Psoas muscle (tissue), 8 donors: ENCODE measurements around the gene C19orf44. TPM values are rescaled to one million over a fixed set of nuclear protein-coding genes. Genes with fewer than 3 reads are reported as not detected.

ENCODE experiments used
- ATAC-seq, 4 donors: fragments of 200-7000 bp; cut with Tn5 transposase; one replicate each; pipeline ENCODE4 v1.9.1; 2020; ENCODE audit warnings: moderate library complexity in 3 of 4, mild to moderate bottlenecking in 2 of 4
- DNase-seq, 2 donors: peaks; one replicate each; pipeline ENCODE4 v3.0.0-alpha.2; 2020
- H3K27ac ChIP-seq: fragments of 200-600 bp; one replicate; pipeline ENCODE4 v1.8.0; 2022
- H3K27me3 ChIP-seq, 3 donors: fragments of 200-600 bp in 1 of 3; one replicate each; pipeline versions ENCODE4 v1.6.1 to v1.8.0; 2013 to 2022; ENCODE audit warnings: low read length in 2 of 3, mild to moderate bottlenecking in 2 of 3, moderate library complexity in 1 of 3; ENCODE audit not compliant: insufficient read depth in 3 of 3
- H3K36me3 ChIP-seq, 2 donors: fragments of 200-600 bp in 1 of 2; one replicate each; pipeline versions ENCODE4 v1.6.1 to v1.8.0; 2013 to 2022; ENCODE audit warnings: low read depth in 1 of 2, mild to moderate bottlenecking in 1 of 2, moderate library complexity in 1 of 2; ENCODE audit not compliant: insufficient read depth in 1 of 2
- H3K4me1 ChIP-seq: fragments of 200-600 bp; one replicate; pipeline ENCODE4 v1.8.0; 2022
- H3K4me3 ChIP-seq: fragments of 200-600 bp; one replicate; pipeline ENCODE4 v1.8.0; 2022; ENCODE audit warnings: mild to moderate bottlenecking
- H3K9me3 ChIP-seq: fragments of 200-600 bp; one replicate; pipeline ENCODE4 v1.8.0; 2022
- CTCF ChIP-seq: fragments of 200-600 bp; IDR thresholded peaks from one replicate; pipeline ENCODE4 v1.8.0; 2022; ENCODE audit warnings: antibody characterized with exemption
- WGBS, 3 donors: extraction: QIAGEN DNeasy Blood & Tissue Kit; methylation state at CpG; one replicate each; pipeline versions ENCODE4 v1.1.6 to v1.1.7; 2013; 5-methylcytosine and 5-hydroxymethylcytosine counted together
- intact Hi-C, 2 donors: fragments of 100-400 bp; cut with DNase I; formaldehyde crosslinking; loops; one replicate each; pipeline versions ENCODE4 v1.11.0 to v1.14.2; 2022
- polyA plus RNA-seq, 3 donors: library from polyadenylated mRNA; stranded (reverse); fragments of 200-250 nt; gene quantifications; one replicate each; pipeline ENCODE4 v1.2.3, GENCODE V29; 2013
- total RNA-seq, 4 donors: library from RNA; stranded (reverse); fragmentation: NEBNext Ultra II Directional in 2 of 4; extraction: Animal tissue kit (Norgen Biotek cat#: 25700) in 2 of 4; gene quantifications; one replicate each; pipeline versions ENCODE4 v1.2.1 to v1.2.4, GENCODE V29; 2021 to 2023
- donor health status: healthy with polysubstance abuse.
- donor health status: DM: no; HTN: no; CAD: no; lungs with moderate emphysema.
- donor health status: Bipolar disorder and iron deficiency.
- donor health status: healthy.
- donor health status: DM: yes; HTN: yes; CAD: no.
- donor health status: DM: no; HTN: no; CAD: no.
- donor health status: DM: no; HTN: no; CAD: no.
- donor health status: DM: yes; HTN: yes; CAD: no.

The C19orf44 gene
- total and polyA plus RNA-seq, 7 donors = 3.8 to 7.4 (median 5.7) TPM

GRCh38 chr19:16519230-16519687 lies 23.1 kb downstream of the C19orf44 start:
- 92% methylated on average over 24 of the region's 24 CpGs for WGBS, 3 donors
- intact Hi-C loops = no loop called here
- H3K36me3 ChIP-seq = peaks cover 13 to 97% of the 10 kb centered on the region in 2 donors

GRCh38 chr19:16520074-16520973 lies 24.1 kb downstream of the C19orf44 start:
- no peak for DNase-seq
- no peak overlapping the region for H3K4me3 ChIP-seq
- no peak for ATAC-seq
- H3K36me3 ChIP-seq = peaks cover 13 to 97% of the 10 kb centered on the region in 2 donors
- no peaks in the 10 kb centered on the region for H3K4me1 ChIP-seq
- intact Hi-C loops = no loop called here
- H3K27me3 ChIP-seq = no peaks in the 10 kb centered on the region
- WGBS, 3 donors = 89 to 91% (median 91%) methylated on average over 45 of the region's 45 CpGs
- no peak for TF ChIP-seq CTCF
- no peaks in the 10 kb centered on the region for H3K9me3 ChIP-seq
- no peak overlapping the region for H3K27ac ChIP-seq

More at GRCh38 chr19:16519230-16519687, 23.1 kb downstream of the C19orf44 start:
- Histone ChIP-seq H3K27ac (no peak overlapping the region), H3K4me3 (no peak overlapping the region), H3K9me3 (no peaks in the 10 kb centered on the region), H3K4me1 (no peaks in the 10 kb centered on the region), H3K27me3 (no peaks in the 10 kb centered on the region)
- DNase-seq = no peak
- no peak for TF ChIP-seq CTCF
- peak in 1 of 4 donors; percentile 6 for ATAC-seq

GRCh38 chr19:16520986-16521624 lies 24.9 kb downstream of the C19orf44 start:
- 85 to 86% (median 85%) methylated on average over 18 of the region's 18 CpGs for WGBS, 3 donors
- H3K4me1 ChIP-seq = no peaks in the 10 kb centered on the region
- no peaks in the 10 kb centered on the region for H3K27me3 ChIP-seq
- no peak for ATAC-seq
- no peak overlapping the region for H3K27ac ChIP-seq
- no peaks in the 10 kb centered on the region for H3K9me3 ChIP-seq
- no peak for DNase-seq
- no peak for TF ChIP-seq CTCF
- H3K4me3 ChIP-seq = no peak overlapping the region
- peaks cover 13 to 100% of the 10 kb centered on the region in 2 donors for H3K36me3 ChIP-seq
- intact Hi-C loops = no loop called here

GRCh38 chr19:16521715-16522289 lies 25.6 kb downstream of the C19orf44 start:
- no peak for ATAC-seq
- WGBS, 3 donors = 91 to 92% (median 92%) methylated on average over 9 to 10 of the region's 10 CpGs
- no peak for TF ChIP-seq CTCF
- H3K36me3 ChIP-seq = peaks cover 13 to 100% of the 10 kb centered on the region in 2 donors
- no peaks in the 10 kb centered on the region for H3K27me3 ChIP-seq
- DNase-seq = no peak
- H3K4me3 ChIP-seq = no peak overlapping the region
- intact Hi-C loops = no loop called here
- H3K4me1 ChIP-seq = no peaks in the 10 kb centered on the region
- H3K27ac ChIP-seq = no peak overlapping the region
- no peaks in the 10 kb centered on the region for H3K9me3 ChIP-seq
